NCI-H1436 (cell line): ENCODE results near the gene SEMA5A.
"Not testable (repeated sequence)": the region's sequence is repeated elsewhere in the genome, so short reads cannot be mapped to it uniquely, and the experiment has no call there.

ENCODE experiments used
- DNase-seq: peaks from one replicate; lab custom pipeline; 2025; lab: John Stamatoyannopoulos, UW

The SEMA5A gene

GRCh38 chr5:9354336-9355081, 191.4 kb downstream of the SEMA5A start:
- DNase-seq, result no peak

DNA sequence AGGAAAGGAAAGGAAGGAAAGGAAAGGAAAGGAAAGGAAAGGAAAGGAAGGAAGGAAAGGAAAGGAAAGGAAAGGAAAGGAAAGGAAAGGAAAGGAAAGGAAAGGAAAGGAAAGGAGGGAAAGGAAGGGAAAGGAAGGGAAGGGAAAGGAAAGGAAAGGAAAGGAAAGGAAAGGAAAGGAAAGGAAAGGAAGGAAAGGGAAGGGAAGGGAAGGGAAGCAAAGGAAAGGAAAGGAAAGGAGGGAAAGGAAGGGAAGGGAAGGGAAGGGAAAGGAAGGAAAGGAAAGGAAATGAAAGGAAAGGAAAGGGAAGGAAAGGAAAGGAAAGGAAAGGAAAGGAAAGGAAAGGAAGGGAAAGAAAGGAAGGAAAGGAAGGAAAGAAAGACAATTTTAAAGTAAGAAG, 192.8 kb downstream of the SEMA5A start:
- DNase-seq, result not testable (repeated sequence)

GRCh38 chr5:9351546-9351945, 194.3 kb downstream of the SEMA5A start:
- no peak for DNase-seq

- DNase-seq, result no peak
These were observed 195.5 kb downstream of the SEMA5A start for GRCh38 chr5:9350301-9350797.

DNA sequence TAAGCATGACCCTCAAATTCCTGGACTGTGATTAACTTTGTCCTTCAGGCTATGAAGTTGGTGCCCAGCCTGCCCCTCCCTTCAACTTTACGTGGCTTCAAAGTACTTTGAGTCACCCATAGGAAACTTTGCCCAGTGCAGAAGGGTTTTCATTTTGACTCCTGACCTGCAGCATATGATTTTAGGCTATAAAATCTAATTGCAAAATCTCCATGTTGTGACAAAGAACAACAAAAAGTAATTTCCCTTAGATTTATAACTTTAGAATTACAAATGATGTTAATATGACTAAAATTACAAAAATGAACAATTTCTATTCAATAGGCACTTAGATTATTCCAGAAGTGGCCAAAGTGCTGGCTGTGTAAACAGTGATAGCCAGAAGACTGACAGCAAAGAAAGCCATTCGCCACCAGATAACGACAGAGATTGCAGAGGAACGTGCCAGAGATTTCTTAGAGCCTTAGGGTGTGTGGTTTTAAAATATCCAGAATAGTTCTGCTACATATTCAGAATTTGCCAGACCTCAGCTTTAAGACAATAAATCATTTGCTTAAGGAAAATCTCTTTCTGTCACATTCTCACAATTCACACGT, 197.4 kb downstream of the SEMA5A start:
- DNase-seq, result no peak

DNA sequence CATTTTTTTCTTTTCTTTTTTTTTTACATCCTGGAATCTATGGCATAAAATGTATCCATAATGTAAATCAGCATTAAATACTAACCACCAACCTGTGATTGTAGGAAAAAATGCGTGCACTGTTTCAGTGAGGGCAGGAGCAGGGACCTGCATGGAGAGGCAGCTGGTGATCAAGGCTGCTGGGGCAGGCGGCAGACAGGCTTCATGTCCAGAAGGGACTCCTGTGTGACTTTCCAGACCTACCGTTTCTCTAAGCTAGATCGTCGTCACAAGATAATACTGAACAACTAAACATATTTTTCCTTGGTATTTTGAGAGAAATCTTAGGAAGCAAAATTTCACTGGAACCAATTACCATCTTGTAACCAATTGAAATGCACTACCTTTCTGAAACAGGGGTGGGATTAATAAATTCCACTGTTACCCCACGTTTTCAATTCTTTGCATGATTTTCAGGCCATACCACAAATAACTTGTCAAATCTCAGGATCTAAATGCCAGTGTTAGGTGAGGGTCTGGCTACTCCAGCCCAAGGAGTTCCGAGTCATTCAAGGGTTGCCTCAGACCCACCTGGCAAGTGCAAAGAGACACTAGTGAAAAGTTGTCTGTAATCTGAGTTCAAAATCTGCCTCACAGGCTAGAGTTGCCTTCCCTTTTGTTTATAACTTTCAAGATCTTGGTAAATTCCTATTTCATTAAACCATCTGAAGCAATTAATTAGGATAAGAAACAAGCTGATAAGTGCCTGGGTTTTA, 198.2 kb downstream of the SEMA5A start:
- DNase-seq, result no peak

DNA sequence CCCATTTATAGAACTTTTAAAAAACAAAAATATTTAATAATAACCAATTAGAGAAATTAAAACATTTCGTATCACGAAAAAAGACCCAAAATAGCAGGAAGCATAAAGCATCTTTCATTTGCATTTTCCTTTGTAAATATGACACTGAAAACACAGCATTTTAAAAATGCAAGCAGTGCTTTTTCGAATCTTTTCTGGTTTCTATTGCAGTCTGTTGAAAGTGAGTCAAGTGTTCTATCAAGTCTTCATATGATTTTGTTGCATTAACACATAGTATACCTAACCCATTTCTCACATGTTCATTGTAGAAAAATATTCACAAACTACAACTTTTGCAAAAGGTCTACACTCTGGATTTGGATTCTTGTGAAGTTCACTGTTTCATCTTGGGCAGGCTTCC, 198.8 kb downstream of the SEMA5A start:
- DNase-seq, result no peak

GRCh38 chr5:9344751-9345240, 201.1 kb downstream of the SEMA5A start:
- DNase-seq, result no peak

DNA sequence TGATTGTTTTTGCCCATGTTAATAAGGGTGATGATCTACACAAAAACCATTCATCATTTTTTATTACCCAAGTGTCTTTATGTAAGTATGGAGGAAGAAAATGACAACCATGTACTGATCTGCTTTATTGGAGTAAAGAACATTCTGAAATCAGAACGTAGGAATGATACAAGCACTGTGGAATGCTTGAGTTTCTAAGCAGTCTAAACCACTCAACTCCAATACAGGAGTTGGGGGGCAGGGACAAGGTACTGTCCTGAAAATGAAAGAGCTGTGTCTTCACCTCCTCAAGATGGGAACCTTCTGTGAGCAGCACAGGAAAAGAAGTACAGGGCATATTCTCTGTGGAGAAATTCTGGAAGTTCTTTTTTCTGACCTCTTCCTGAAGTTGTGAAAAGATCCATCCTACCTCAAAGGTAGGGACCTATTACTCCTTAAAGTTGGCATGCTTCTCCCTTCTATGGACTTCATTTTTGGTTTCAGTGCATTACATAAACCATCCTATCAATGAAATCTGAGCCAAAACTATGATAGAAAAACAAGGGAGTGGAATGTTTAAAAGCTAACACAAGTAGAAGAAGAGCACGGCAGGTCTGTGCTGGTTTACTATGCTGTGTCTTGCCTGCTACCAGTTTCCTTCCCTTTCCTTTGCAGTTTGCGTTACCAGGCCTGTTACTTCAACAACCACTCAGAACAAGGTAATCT, 202.6 kb downstream of the SEMA5A start:
- no peak for DNase-seq

GRCh38 chr5:9342161-9342787, 203.6 kb downstream of the SEMA5A start:
- no peak for DNase-seq

DNA sequence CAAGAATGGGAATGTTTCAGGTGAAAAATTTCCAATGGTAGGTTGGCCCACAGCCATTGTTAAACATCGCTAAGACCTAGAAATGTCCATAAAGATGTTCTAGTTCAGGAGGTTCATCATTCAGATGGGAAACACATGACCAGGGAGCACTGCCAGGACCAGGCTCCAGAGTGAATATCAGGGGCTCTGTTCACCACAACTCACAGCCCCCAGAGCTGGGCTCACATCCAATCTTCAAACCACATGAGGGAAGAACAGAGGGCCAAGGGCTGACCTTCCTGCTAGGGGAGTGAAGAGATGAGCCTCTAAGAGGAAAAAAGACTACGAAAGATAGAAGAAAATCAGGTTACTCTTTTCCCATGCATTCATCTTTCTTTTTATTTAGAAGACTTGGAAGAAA, 205.8 kb downstream of the SEMA5A start:
- DNase-seq, result no peak

DNA sequence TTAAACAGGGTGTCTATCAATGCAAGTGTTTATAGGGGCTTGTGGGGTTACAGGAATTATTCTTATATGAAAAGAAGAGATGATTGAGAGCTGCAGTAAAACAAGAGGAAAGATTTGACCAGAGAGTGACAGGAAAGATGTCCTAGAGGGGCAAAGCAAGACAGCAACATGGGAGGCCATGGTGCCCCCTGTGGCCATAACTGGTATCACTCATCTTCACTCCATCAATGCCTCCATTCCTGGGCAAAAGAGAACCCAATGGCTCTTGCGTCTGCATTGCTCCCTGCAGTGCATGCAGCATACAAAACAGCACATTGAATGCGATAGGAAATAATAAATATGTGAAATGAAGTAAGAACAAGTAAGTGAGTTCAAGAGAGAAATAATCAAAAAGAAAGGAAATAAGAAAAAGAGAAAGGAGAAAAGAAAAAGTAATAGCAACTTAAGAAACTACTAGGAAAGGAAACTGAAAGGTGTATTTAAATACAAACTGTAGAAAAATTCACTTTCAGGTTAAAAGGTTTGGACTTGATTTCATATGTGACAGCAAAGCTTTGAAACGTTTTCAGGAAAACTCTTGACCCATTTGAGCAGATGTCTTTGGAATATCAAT, 206.6 kb downstream of the SEMA5A start:
- no peak for DNase-seq

DNA sequence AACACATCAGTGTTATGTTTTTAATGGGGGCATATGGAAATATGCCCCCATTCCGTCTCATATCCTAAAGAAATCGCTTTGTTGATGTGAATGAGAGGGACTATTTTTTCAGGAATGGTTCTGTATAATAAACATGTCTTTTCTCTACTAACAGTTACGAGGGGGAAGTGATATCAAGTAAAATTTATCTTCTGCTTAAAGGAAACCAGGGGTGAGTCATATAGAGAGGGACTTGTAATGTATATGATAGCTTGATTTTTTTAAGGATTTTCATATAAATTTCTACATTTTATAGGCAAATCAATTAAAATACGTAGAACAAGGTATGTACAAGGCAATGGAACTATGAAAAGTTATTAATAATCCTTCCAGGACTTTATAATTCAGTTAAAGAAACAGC, 207.1 kb downstream of the SEMA5A start:
- DNase-seq, result no peak

DNA sequence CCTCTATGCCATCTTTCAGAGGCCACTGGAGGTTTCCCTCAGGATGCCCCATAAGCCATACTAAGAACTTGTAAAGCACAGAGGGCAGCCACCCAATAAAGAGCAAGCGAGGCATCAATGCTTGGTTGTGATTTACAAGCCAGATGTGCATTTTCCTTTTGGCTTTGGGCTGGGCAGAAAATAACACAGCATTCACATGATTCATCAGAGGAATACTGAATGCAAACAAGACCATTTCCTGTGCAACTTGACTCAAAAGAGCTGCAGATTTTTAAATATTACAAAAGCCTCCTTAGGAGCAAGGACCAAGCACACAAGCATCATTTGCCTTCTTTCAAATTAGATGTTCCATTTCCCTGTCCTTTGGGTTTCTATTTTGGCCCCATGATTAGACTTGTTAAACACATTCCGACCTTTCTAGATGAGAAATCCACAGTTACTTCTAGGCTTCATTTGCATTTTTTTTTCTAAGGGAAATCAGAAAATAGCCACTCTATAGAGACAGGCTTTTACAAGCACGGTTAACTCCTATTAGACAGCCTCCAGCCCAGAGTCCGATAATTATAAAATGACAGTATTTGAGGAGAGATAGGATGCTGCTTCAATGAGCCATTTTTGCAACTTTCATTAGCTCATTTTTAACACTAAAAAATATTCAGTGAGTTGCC, 207.8 kb downstream of the SEMA5A start:
- DNase-seq, result no peak

- DNase-seq, result no peak
These were observed 209.9 kb downstream of the SEMA5A start for GRCh38 chr5:9335754-9336495.

DNA sequence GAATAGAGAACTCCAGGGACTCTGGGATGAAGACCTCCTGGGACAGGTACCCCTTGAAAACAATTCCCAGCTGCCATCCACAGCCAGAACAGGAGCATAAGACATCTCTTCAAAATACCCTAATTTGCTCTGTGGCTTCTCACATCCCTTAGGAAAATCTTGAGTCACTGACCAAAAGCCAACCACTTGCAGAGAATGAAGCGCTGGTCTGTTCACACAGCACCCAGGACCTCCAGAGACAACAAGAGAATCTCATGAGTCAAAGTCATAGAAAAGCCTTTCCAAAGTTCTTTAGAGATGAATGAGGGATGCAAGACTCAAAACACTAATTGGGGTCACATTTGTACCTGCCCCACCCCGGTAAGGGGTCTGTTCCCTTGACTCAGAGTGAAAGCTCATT, 210.6 kb downstream of the SEMA5A start:
- DNase-seq, result no peak

DNA sequence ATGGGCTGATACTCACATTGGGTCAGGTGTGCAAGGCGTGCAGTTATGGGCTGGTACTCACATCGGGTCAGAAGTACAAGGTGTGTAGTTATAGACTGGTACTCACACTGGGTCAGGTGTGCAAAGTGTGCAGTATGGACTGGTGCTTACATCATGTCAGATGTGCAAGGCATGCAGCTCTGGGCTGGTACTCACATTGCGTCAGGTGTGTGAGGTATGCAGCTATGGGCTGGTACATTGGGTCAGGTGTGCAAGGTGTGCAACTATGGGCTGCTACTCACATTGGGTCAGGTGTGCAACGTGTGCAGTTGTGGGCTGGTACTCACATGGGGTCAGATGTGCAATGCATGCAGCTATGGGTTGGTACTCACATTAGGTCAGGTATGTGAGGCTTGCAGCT, 213.8 kb downstream of the SEMA5A start:
- DNase-seq, result no peak

- no peak for DNase-seq
These were observed 214.5 kb downstream of the SEMA5A start for GRCh38 chr5:9331372-9331771.

DNA sequence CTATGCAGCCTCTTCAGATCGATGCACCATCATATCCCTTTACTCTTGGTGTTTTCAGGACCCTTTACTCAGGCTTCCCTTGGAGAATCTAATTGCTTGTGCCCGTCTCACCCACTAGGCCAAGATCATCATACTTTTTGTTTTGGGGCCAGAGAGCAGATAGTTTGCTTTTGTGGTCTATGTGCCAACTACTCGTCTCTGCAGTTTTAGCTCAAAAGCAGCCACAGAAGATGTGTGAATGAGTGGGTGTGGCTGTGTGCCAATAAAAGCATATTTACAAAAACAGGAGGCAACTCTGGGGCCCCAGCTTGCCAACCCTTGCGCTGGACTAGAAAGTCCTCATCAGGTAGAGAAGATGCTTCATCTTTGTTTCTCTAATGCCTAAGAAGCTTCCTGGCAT, 216.8 kb downstream of the SEMA5A start:
- DNase-seq, result no peak

GRCh38 chr5:9325549-9325948, 220.3 kb downstream of the SEMA5A start:
- no peak for DNase-seq
